Panc1 (cell line): ENCODE measurements around the gene NIT2. TPM values are rescaled to one million over a fixed set of nuclear protein-coding genes. Genes with fewer than 3 reads are reported as not detected.
A peak's percentile ranks its signal among the peaks of the same experiment; 100 is the strongest.

Source experiments
- ATAC-seq: fragments of 200-7000 bp; cut with Tn5 transposase; 2 replicates; pipeline ENCODE4 v1.9.1; 2020; ENCODE audit warnings: mild to moderate bottlenecking, moderate library complexity
- BruUV-seq: library from RNA; stranded (reverse); fragments of 400-500 nt; replicated peaks from 2 replicates; lab custom pipeline; 2021; lab: Mats Ljungman, UMichigan
- CTCF ChIA-PET: fragments of 300-600 bp; sonication (Branson Sonifier 250); formaldehyde crosslinking; loops from one replicate; lab custom pipeline; 2022; ENCODE audit warnings: antibody characterized with exemption; lab: Charles Lee
- POLR2A ChIA-PET: fragments of 300-600 bp; sonication (Branson Sonifier 250); formaldehyde crosslinking; loops from one replicate; lab custom pipeline; 2022; ENCODE audit warnings: antibody characterized with exemption; lab: Charles Lee
- DNase-seq: peaks from one replicate; pipeline ENCODE4 v3.0.0-alpha.2; 2010; ENCODE audit warnings: low read depth, low spot score
- H3K27ac ChIP-seq: 2 replicates; pipeline ENCODE4 v1.5.1; 2011; ENCODE audit warnings: mild to moderate bottlenecking, low read length, inconsistent platforms
- H3K27me3 ChIP-seq: fragments of 200-500 bp; sonication (Bioruptor generic); 2 replicates; pipeline ENCODE4 v1.6.0; 2014; ENCODE audit warnings: low read length, inconsistent platforms; ENCODE audit not compliant: control insufficient read depth, insufficient read depth
- H3K36me3 ChIP-seq: fragments of 200-500 bp; sonication (Bioruptor generic); 2 replicates; pipeline ENCODE4 v1.5.1; 2014; ENCODE audit warnings: inconsistent platforms, mild to moderate bottlenecking, low read length, moderate library complexity; ENCODE audit not compliant: control insufficient read depth, insufficient read depth
- H3K4me1 ChIP-seq: 2 replicates; pipeline ENCODE4 v1.5.1; 2011; ENCODE audit warnings: inconsistent platforms, mild to moderate bottlenecking, low read length, moderate library complexity; ENCODE audit not compliant: control insufficient read depth, insufficient read depth
- H3K4me3 ChIP-seq, 2 experiments: 2 replicates each; pipeline ENCODE4 v1.5.1; 2011 to 2012; ENCODE audit warnings: low read depth in 2 of 2, low read length in 2 of 2, mild to moderate bottlenecking in 2 of 2, inconsistent platforms in 1 of 2, moderate library complexity in 1 of 2
- H3K9me3 ChIP-seq: fragments of 200-500 bp; sonication (Bioruptor generic); 2 replicates; pipeline ENCODE4 v1.5.1; 2014; ENCODE audit warnings: low read depth, mild to moderate bottlenecking, inconsistent platforms, low read length, moderate library complexity; ENCODE audit not compliant: control insufficient read depth, insufficient read depth
- CTCF ChIP-seq: fragments of 450-650 bp; IDR thresholded peaks from 2 replicates; pipeline ENCODE4 v1.5.1; 2017; ENCODE audit warnings: mild to moderate bottlenecking
- POLR2AphosphoS5 ChIP-seq: IDR thresholded peaks from 2 replicates; pipeline ENCODE4 v1.6.1; 2012; ENCODE audit warnings: mild to moderate bottlenecking, low read depth, low read length, moderate library complexity
- SIN3A ChIP-seq: IDR thresholded peaks from 2 replicates; pipeline ENCODE4 v1.6.1; 2012; ENCODE audit warnings: low read depth, mild to moderate bottlenecking, low read length, moderate library complexity, borderline replicate concordance; ENCODE audit not compliant: insufficient read depth
- TCF7L2 ChIP-seq: IDR thresholded peaks from 2 replicates; pipeline ENCODE4 v1.6.1; 2011; ENCODE audit warnings: mild to moderate bottlenecking, low read depth, low read length, inconsistent platforms
- in situ Hi-C: cut with HindIII; loops from 2 replicates; pipeline ENCODE4 v1.10.0; 2016; ENCODE audit warnings: low sequenced_read_pairs, low pct_unique_long_range_greater_than_20kb
- intact Hi-C: fragments of 100-400 bp; cut with micrococcal nuclease; formaldehyde crosslinking; loops from one replicate; pipeline ENCODE4 v1.10.0; 2022; ENCODE audit not compliant: unreplicated experiment
- total RNA-seq: library from RNA; stranded (reverse); gene quantifications from one replicate; pipeline ENCODE4 v1.2.1, GENCODE V29; 2021; ENCODE audit not compliant: unreplicated experiment
- TF ChIP-seq, protein P1 (sequence below), 2 experiments: IDR thresholded peaks; 2 replicates each; pipeline ENCODE4 v1.6.1; 2011 to 2012; ENCODE audit warnings: low read depth in 2 of 2, control low read depth in 1 of 2, low read length in 1 of 2, mild to moderate bottlenecking in 1 of 2, moderate library complexity in 1 of 2; ENCODE audit not compliant: insufficient read depth in 1 of 2

NIT2 gene
- total RNA-seq, 1 experiment from 2014 or later: 97.2 TPM

DNA sequence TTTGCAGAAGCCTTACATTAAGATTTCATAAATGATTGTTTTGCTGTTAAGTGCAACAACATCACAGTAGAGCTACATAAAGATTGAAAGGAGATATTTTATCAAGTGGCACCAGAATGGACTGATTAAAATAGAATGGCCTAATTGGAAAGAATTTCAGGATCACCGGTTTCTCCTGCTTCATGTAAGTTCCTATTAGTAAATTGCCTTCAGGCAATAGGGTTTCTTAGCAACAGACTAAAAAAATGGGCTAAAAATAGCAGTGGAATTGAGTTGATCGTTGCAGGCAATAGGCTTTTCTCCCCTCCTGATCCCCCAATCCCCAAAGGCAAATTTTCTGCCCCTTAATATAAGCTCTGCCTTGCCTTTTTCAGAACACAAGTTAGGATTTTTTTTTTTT is 67.7 kb downstream of the NIT2 start:
- H3K36me3 ChIP-seq: no peaks in the 10 kb centered on the region
- BruUV-seq: no TSS peak
- no peaks in the 10 kb centered on the region for H3K27me3 ChIP-seq
- POLR2A ChIA-PET: interaction anchor here (0.6 to 1.4 kb wide), 2 partner anchors 54 to 251 kb away, joined by 4 read pairs; no protein-coding TSS in a partner anchor
- peak overlapping the region; percentile 98 for H3K27ac ChIP-seq
- TF ChIP-seq CTCF (no peak), SIN3A (no peak), POLR2AphosphoS5 (no peak), TCF7L2 (no peak)
- TF ChIP-seq, protein P1, sequence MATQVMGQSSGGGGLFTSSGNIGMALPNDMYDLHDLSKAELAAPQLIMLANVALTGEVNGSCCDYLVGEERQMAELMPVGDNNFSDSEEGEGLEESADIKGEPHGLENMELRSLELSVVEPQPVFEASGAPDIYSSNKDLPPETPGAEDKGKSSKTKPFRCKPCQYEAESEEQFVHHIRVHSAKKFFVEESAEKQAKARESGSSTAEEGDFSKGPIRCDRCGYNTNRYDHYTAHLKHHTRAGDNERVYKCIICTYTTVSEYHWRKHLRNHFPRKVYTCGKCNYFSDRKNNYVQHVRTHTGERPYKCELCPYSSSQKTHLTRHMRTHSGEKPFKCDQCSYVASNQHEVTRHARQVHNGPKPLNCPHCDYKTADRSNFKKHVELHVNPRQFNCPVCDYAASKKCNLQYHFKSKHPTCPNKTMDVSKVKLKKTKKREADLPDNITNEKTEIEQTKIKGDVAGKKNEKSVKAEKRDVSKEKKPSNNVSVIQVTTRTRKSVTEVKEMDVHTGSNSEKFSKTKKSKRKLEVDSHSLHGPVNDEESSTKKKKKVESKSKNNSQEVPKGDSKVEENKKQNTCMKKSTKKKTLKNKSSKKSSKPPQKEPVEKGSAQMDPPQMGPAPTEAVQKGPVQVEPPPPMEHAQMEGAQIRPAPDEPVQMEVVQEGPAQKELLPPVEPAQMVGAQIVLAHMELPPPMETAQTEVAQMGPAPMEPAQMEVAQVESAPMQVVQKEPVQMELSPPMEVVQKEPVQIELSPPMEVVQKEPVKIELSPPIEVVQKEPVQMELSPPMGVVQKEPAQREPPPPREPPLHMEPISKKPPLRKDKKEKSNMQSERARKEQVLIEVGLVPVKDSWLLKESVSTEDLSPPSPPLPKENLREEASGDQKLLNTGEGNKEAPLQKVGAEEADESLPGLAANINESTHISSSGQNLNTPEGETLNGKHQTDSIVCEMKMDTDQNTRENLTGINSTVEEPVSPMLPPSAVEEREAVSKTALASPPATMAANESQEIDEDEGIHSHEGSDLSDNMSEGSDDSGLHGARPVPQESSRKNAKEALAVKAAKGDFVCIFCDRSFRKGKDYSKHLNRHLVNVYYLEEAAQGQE (IDR thresholded peaks at IDR 0.05; ENCODE audit: insufficient read depth in 1 of 2, low read depth in 2 of 2, low read length in 1 of 2): no peak
- H3K9me3 ChIP-seq: peaks cover 4% of the 10 kb centered on the region; the same call in 1 of the 2 replicates
- H3K4me1 ChIP-seq: peaks cover 3% of the 10 kb centered on the region; the same call in 1 of the 2 replicates
- CTCF ChIA-PET: no interaction called here
- ATAC-seq (no peak), DNase-seq (no peak)
- intact Hi-C loops: loop anchor here (10.0 kb wide), 1 partner anchor 193 kb away; no protein-coding TSS in a partner anchor
- in situ Hi-C loops: no loop called here
- peak overlapping the region; percentile 74 to 87 for H3K4me3 ChIP-seq

DNA sequence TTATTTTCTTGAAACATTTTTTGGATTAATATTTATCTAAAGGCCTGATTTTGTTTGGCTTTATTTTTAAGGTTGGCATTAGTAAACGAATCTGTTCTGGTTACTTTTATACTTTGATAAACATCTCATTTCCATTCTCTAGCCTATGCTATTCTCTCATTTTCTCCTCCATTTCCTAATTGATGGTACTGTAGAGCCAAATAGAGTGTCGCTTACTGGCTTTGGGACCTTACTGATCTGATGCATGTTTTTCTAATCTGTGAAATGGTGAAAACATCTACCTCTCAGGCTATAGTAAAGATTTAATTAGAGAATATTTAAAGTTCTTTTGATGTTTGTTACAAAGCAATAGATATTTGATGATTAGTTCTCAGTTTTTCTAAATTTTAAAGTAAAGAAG is 68.3 kb downstream of the NIT2 start:
- ChIA-PET POLR2A (no interaction called here), CTCF (no interaction called here)
- peak overlapping the region; percentile 98 for H3K27ac ChIP-seq
- intact Hi-C loops: loop anchor here (10.0 kb wide), 1 partner anchor 192 kb away; no protein-coding TSS in a partner anchor
- H3K4me1 ChIP-seq: peaks cover 3% of the 10 kb centered on the region; the same call in 1 of the 2 replicates
- H3K9me3 ChIP-seq: peaks cover 8% of the 10 kb centered on the region; the same call in 1 of the 2 replicates
- DNase-seq (no peak), ATAC-seq (no peak)
- H3K4me3 ChIP-seq: peak overlapping the region; percentile 74 to 87
- TF ChIP-seq TCF7L2: no peak
- no peak for TF ChIP-seq POLR2AphosphoS5
- TF ChIP-seq CTCF: no peak
- no peak for TF ChIP-seq SIN3A
- TF ChIP-seq, protein P1 (IDR thresholded peaks at IDR 0.05; ENCODE audit: insufficient read depth in 1 of 2, low read depth in 2 of 2, low read length in 1 of 2): no peak
- in situ Hi-C loops: no loop called here
- no peaks in the 10 kb centered on the region for H3K36me3 ChIP-seq
- BruUV-seq: no TSS peak
- H3K27me3 ChIP-seq: no peaks in the 10 kb centered on the region
